GM12878 (cell line): Measurements from ENCODE around the gene CCDC91. TPM values are rescaled to one million over a fixed set of nuclear protein-coding genes. Genes with fewer than 3 reads are reported as not detected.

ENCODE experiments used
- ATAC-seq: fragments of 200-7000 bp; cut with Tn5 transposase; 3 replicates; pipeline ENCODE4 v1.9.1; 2020; ENCODE audit warnings: mild to moderate bottlenecking, moderate library complexity
- BruUV-seq: library from RNA; stranded (reverse); fragments of 400-500 nt; replicated peaks from 2 replicates; lab custom pipeline; 2021; lab: Mats Ljungman, UMichigan
- CTCF ChIA-PET: fragments of 300-600 bp; sonication (Branson Sonifier 250); formaldehyde crosslinking; extraction: SDS; loops from one replicate; lab custom pipeline; 2021; ENCODE audit warnings: inconsistent platforms; lab: Yijun Ruan, JAX
- POLR2A ChIA-PET: fragments of 350-600 bp; formaldehyde crosslinking; extraction: SDS; loops from one replicate; lab custom pipeline; 2021; ENCODE audit warnings: inconsistent platforms; lab: Charles Lee
- RAD21 ChIA-PET: fragments of 300-600 bp; sonication (Branson Sonifier 250); formaldehyde crosslinking; loops from one replicate; lab custom pipeline; 2023; ENCODE audit warnings: antibody characterized with exemption; ENCODE audit not compliant: unreplicated experiment; lab: Charles Lee
- SMC1A ChIA-PET: fragments of 300-600 bp; sonication (Branson Sonifier 250); formaldehyde crosslinking; loops from one replicate; lab custom pipeline; 2023; ENCODE audit not compliant: unreplicated experiment, uncharacterized antibody; lab: Charles Lee
- DNase-seq: peaks from one replicate; pipeline ENCODE4 v3.0.0-alpha.2; 2011; ENCODE audit warnings: low read depth, low spot score
- FAIRE-seq: peaks from 3 replicates; lab custom pipeline; 2011; peaks lifted over from hg19 to GRCh38; lab: Jason Lieb, UNC
- H2AFZ ChIP-seq: 2 replicates; pipeline ENCODE4 v1.6.0; 2011; ENCODE audit warnings: low read depth, low read length, control low read depth; ENCODE audit not compliant: control insufficient read depth
- H3K27ac ChIP-seq: 2 replicates; pipeline ENCODE4 v1.5.1; 2011; ENCODE audit warnings: control low read depth; ENCODE audit not compliant: control insufficient read depth, insufficient read depth
- H3K27me3 ChIP-seq, 2 experiments: replicated peaks in 1 of 2; 2 replicates each; pipeline versions ENCODE4 v1.6.0 to v1.6.1; 2011; ENCODE audit warnings: low read length in 1 of 2; ENCODE audit not compliant: control insufficient read depth in 2 of 2, insufficient read depth in 2 of 2
- H3K36me3 ChIP-seq, 2 experiments: 2 replicates each; pipeline ENCODE4 v1.5.1; 2011; ENCODE audit warnings: low read length in 1 of 2; ENCODE audit not compliant: control insufficient read depth in 2 of 2, insufficient read depth in 2 of 2
- H3K4me1 ChIP-seq: 2 replicates; pipeline ENCODE4 v1.6.1; 2011; ENCODE audit warnings: mild to moderate bottlenecking, low read length, moderate library complexity, mixed read lengths; ENCODE audit not compliant: control insufficient read depth, insufficient read depth
- H3K4me2 ChIP-seq: 2 replicates; pipeline ENCODE4 v1.6.0; 2011; ENCODE audit warnings: control low read depth; ENCODE audit not compliant: control insufficient read depth, insufficient read depth
- H3K4me3 ChIP-seq: fragments of 200-600 bp; sonication (generic); 2 replicates; pipeline ENCODE4 v1.5.1; 2016
- H3K79me2 ChIP-seq: 2 replicates; pipeline ENCODE4 v1.6.0; 2011; ENCODE audit warnings: low read length; ENCODE audit not compliant: control insufficient read depth, insufficient read depth
- H3K9ac ChIP-seq: 2 replicates; pipeline ENCODE4 v1.8.0; 2011; ENCODE audit warnings: low read length, control low read depth, mixed read lengths; ENCODE audit not compliant: control insufficient read depth, insufficient read depth
- H3K9me3 ChIP-seq: replicated peaks from 3 replicates; pipeline ENCODE4 v1.5.1; 2011; ENCODE audit warnings: mild to moderate bottlenecking, low read length; ENCODE audit not compliant: control insufficient read depth, insufficient read depth
- H4K20me1 ChIP-seq: 2 replicates; pipeline ENCODE4 v1.6.0; 2011; ENCODE audit not compliant: control insufficient read depth, insufficient read depth
- CTCF ChIP-seq, 3 experiments: IDR thresholded peaks in 2 of 3; conservative IDR thresholded peaks in 1 of 3; 2 replicates each; pipeline ENCODE4 v1.5.1; 2011; ENCODE audit warnings: low read depth in 3 of 3, low read length in 3 of 3, mild to moderate bottlenecking in 3 of 3, control low read depth in 2 of 3, moderate library complexity in 2 of 3, inconsistent platforms in 1 of 3, mixed read lengths in 1 of 3; ENCODE audit not compliant: control insufficient read depth in 2 of 3, insufficient read depth in 1 of 3; ENCODE audit errors: extremely low read depth in 1 of 3
- ELK1 ChIP-seq: IDR thresholded peaks from 2 replicates; pipeline ENCODE4 v1.6.1; 2012; ENCODE audit warnings: low read depth, low read length, improper control_type of control experiment
- EZH2 ChIP-seq: IDR thresholded peaks from 2 replicates; pipeline ENCODE4 v1.6.1; 2012; ENCODE audit warnings: low read depth, mild to moderate bottlenecking, control low read depth, inconsistent platforms, low read length, borderline replicate concordance; ENCODE audit not compliant: control insufficient read depth
- MEF2A ChIP-seq: IDR thresholded peaks from 2 replicates; pipeline ENCODE4 v1.6.1; 2011; ENCODE audit warnings: low read depth, mild to moderate bottlenecking, low read length, moderate library complexity; ENCODE audit not compliant: insufficient read depth
- MYC ChIP-seq: IDR thresholded peaks from 2 replicates; pipeline ENCODE4 v1.6.1; 2011; ENCODE audit warnings: mild to moderate bottlenecking, low read length, moderate library complexity, inconsistent platforms; ENCODE audit not compliant: insufficient read depth, insufficient replicate concordance, insufficient read length, severe bottlenecking
- NBN ChIP-seq: fragments of 450-650 bp; IDR thresholded peaks from 2 replicates; pipeline ENCODE4 v1.6.1; 2016
- RBBP5 ChIP-seq: fragments of 200-600 bp; sonication (generic); conservative IDR thresholded peaks from 2 replicates; pipeline ENCODE4 v1.6.1; 2016
- SIX5 ChIP-seq: IDR thresholded peaks from 2 replicates; pipeline ENCODE4 v1.6.1; 2011; ENCODE audit warnings: mild to moderate bottlenecking, low read depth, low read length, moderate library complexity; ENCODE audit not compliant: severe bottlenecking
- ZBTB11 ChIP-seq: fragments of 450-650 bp; formaldehyde crosslinking; IDR thresholded peaks from 2 replicates; pipeline ENCODE4 v1.5.0; 2022; ENCODE audit warnings: mild to moderate bottlenecking, missing genetic modification characterization
- ZNF622 ChIP-seq: fragments of 450-650 bp; IDR thresholded peaks from 2 replicates; pipeline ENCODE4 v1.6.1; 2017; ENCODE audit warnings: mild to moderate bottlenecking, inconsistent platforms
- WGBS: methylation state at CpG from one replicate; pipeline ENCODE4 v1.1.6; 2016; ENCODE audit warnings: low lambda C conversion rate; ENCODE audit not compliant: insufficient replicate concordance, insufficient coverage; ENCODE audit errors: missing lambda C conversion rate; 5-methylcytosine and 5-hydroxymethylcytosine counted together
- in situ Hi-C: fragments of 300-500 bp; cut with MboI; formaldehyde crosslinking; loops from 9 replicates; pipeline ENCODE4 v1.14.3; 2018; ENCODE audit warnings: mixed read lengths
- intact Hi-C: fragments of 100-400 bp; cut with micrococcal nuclease; formaldehyde crosslinking; loops from one replicate; pipeline ENCODE4 v1.14.2; 2022; ENCODE audit not compliant: unreplicated experiment
- polyA plus RNA-seq, 11 experiments: library from polyadenylated mRNA; depleted of rRNA in 4 of 11; unstranded in 6 of 11; stranded (reverse) in 5 of 11; fragments of >200 nt; fragmentation: Nextera tagmentation in 4 of 11; fragmentation: Illumina TruSeq in 1 of 11; extraction: Ambion mirVana in 4 of 11; extraction: Trizol in 1 of 11; gene quantifications; 1 replicate in 1 of 11; 2 replicates in 10 of 11; pipeline versions ENCODE4 v1.2.1 to v1.2.3, GENCODE V29; 2011 to 2016; ENCODE audit warnings: inconsistent platforms in 2 of 11, missing spikeins in 2 of 11, low read depth in 1 of 11
- total RNA-seq, 4 experiments: library from RNA; depleted of rRNA in 3 of 4; stranded (reverse); fragments of >200 nt in 3 of 4; fragmentation: Illumina TruSeq in 1 of 4; extraction: Trizol in 1 of 4; gene quantifications; 2 replicates each; pipeline versions ENCODE4 v1.2.1 to v1.2.3, GENCODE V29; 2013 to 2021

Gene CCDC91
- total and polyA plus RNA-seq, 10 of the 15 experiments (the other 5 are each of a cell fraction or from before 2014, with no cell fraction given), result 6.1 to 24.9 (median 16.5) TPM

GRCh38 chr12:28268608-28269229 lies 78.5 kb downstream of the CCDC91 start:
- ChIA-PET RAD21 (no interaction called here), SMC1A (no interaction called here), CTCF (no interaction called here), POLR2A (no interaction called here)
- no peaks in the 10 kb centered on the region for H3K4me1 ChIP-seq
- H3K4me2 ChIP-seq, result no peak overlapping the region
- H3K27me3 ChIP-seq, result no peaks in the 10 kb centered on the region
- in situ Hi-C loops (no loop called here), intact Hi-C loops (no loop called here)
- H3K9me3 ChIP-seq, result peaks cover 4% of the 10 kb centered on the region; the same call in 2 of the 3 replicates
- no peak for ATAC-seq
- no peak for TF ChIP-seq NBN
- no peak for TF ChIP-seq ZBTB11
- no peak for TF ChIP-seq MEF2A
- 95% methylated on average over 3 of the region's 3 CpGs for WGBS
- FAIRE-seq, result no peak
- H3K27ac ChIP-seq, result no peak overlapping the region
- no peak for DNase-seq
- H3K79me2 ChIP-seq, result no peaks in the 10 kb centered on the region
- H3K9ac ChIP-seq, result no peak overlapping the region
- H2AFZ ChIP-seq, result no peak overlapping the region
- BruUV-seq, result no TSS peak
- H4K20me1 ChIP-seq, result no peaks in the 10 kb centered on the region
- no peak overlapping the region for H3K4me3 ChIP-seq
- no peaks in the 10 kb centered on the region for H3K36me3 ChIP-seq

GRCh38 chr12:28269851-28270250 lies 79.6 kb downstream of the CCDC91 start:
- H2AFZ ChIP-seq, result no peak overlapping the region
- H3K27me3 ChIP-seq, result no peaks in the 10 kb centered on the region
- H3K36me3 ChIP-seq, result no peaks in the 10 kb centered on the region
- ATAC-seq (no peak), DNase-seq (no peak), FAIRE-seq (no peak)
- POLR2A ChIA-PET, result no interaction called here
- H3K4me3 ChIP-seq, result no peak overlapping the region
- intact Hi-C loops (no loop called here), in situ Hi-C loops (no loop called here)
- H3K79me2 ChIP-seq, result no peaks in the 10 kb centered on the region
- CTCF ChIA-PET, result no interaction called here
- no peak overlapping the region for H3K27ac ChIP-seq
- peaks cover 4% of the 10 kb centered on the region; the same call in 2 of the 3 replicates for H3K9me3 ChIP-seq
- WGBS, result 45% methylated on average over 1 of the region's 1 CpG
- no peak overlapping the region for H3K4me2 ChIP-seq
- no peak for TF ChIP-seq EZH2
- no peak for TF ChIP-seq ZNF622
- no peak for TF ChIP-seq MEF2A
- no peak for TF ChIP-seq RBBP5
- no peak for TF ChIP-seq ELK1
- no peak for TF ChIP-seq SIX5
- TF ChIP-seq MYC, result no peak
- no peak for TF ChIP-seq CTCF (IDR thresholded peaks at IDR 0.05 in 2 of 3, conservative IDR thresholded peaks at IDR 0.05 in 1 of 3; ENCODE audit: control insufficient read depth in 2 of 3, extremely low read depth in 1 of 3, insufficient read depth in 1 of 3, low read depth in 3 of 3, low read length in 3 of 3)
- SMC1A ChIA-PET, result no interaction called here
- no peaks in the 10 kb centered on the region for H3K4me1 ChIP-seq
- no peaks in the 10 kb centered on the region for H4K20me1 ChIP-seq
- RAD21 ChIA-PET, result no interaction called here
- BruUV-seq, result no TSS peak
- H3K9ac ChIP-seq, result no peak overlapping the region
